SK-N-SH (cell line): ENCODE data around the gene PRKN. TPM values are rescaled to one million over a fixed set of nuclear protein-coding genes. Genes with fewer than 3 reads are reported as not detected.

Source experiments
- CTCF ChIA-PET: fragments of 300-600, 350-600 bp; formaldehyde crosslinking; extraction: SDS; loops from one replicate; lab custom pipeline; 2021; lab: Yijun Ruan, JAX
- POLR2A ChIA-PET: fragments of 350-600 bp; sonication (Branson Sonifier 250); formaldehyde crosslinking; extraction: SDS; loops from one replicate; lab custom pipeline; 2020; ENCODE audit warnings: antibody characterized with exemption, inconsistent platforms; lab: Yijun Ruan, JAX
- DNase-seq: peaks from one replicate; pipeline ENCODE4 v3.0.0; 2012
- H2AFZ ChIP-seq: fragments of 200-600 bp; sonication (generic); 2 replicates; pipeline ENCODE4 v1.8.1; 2016; ENCODE audit warnings: antibody characterized with exemption, mild to moderate bottlenecking, low read depth
- H3F3A ChIP-seq: fragments of 200-600 bp; sonication (generic); replicated peaks from 2 replicates; pipeline ENCODE3; 2016; ENCODE audit warnings: antibody characterized with exemption, mild to moderate bottlenecking; ENCODE audit not compliant: insufficient read depth
- H3K27ac ChIP-seq, 2 experiments: fragments of 200-500 bp in 1 of 2; fragments of 200-600 bp in 1 of 2; sonication (Bioruptor generic) in 1 of 2; sonication (generic), shearing (Covaris generic) in 1 of 2; 2 replicates each; pipeline versions ENCODE4 v1.5.1 to v1.6.1; 2014 to 2016; ENCODE audit warnings: low read depth in 2 of 2, inconsistent platforms in 1 of 2, low read length in 1 of 2, mild to moderate bottlenecking in 1 of 2, mixed read lengths in 1 of 2
- H3K27me3 ChIP-seq: fragments of 200-600 bp; sonication (generic), shearing (Covaris generic); 2 replicates; pipeline ENCODE4 v1.6.1; 2016; ENCODE audit warnings: mixed run types; ENCODE audit not compliant: insufficient read depth
- H3K36me3 ChIP-seq, 2 experiments: fragments of 200-500 bp in 1 of 2; fragments of 200-600 bp in 1 of 2; sonication (Bioruptor generic) in 1 of 2; sonication (generic) in 1 of 2; replicated peaks in 1 of 2; 2 replicates each; pipeline versions ENCODE3 to v1.5.1; 2014 to 2016; ENCODE audit warnings: low read length in 1 of 2, mild to moderate bottlenecking in 1 of 2; ENCODE audit not compliant: insufficient read depth in 2 of 2, control insufficient read depth in 1 of 2
- H3K4me1 ChIP-seq, 2 experiments: fragments of 200-500 bp in 1 of 2; fragments of 200-600 bp in 1 of 2; sonication (Bioruptor generic) in 1 of 2; sonication (generic), shearing (Covaris generic) in 1 of 2; 2 replicates each; pipeline versions ENCODE4 v1.5.1 to v1.6.1; 2014 to 2016; ENCODE audit warnings: low read depth in 1 of 2, low read length in 1 of 2, mixed run types in 1 of 2; ENCODE audit not compliant: insufficient read depth in 2 of 2, control insufficient read depth in 1 of 2
- H3K4me2 ChIP-seq: fragments of 200-600 bp; sonication (generic), shearing (Covaris generic); 2 replicates; pipeline ENCODE4 v1.6.1; 2017; ENCODE audit warnings: mixed run types
- H3K4me3 ChIP-seq, 2 experiments: fragments of 200-500 bp in 1 of 2; fragments of 200-600 bp in 1 of 2; sonication (Bioruptor generic) in 1 of 2; sonication (generic), shearing (Covaris generic) in 1 of 2; 2 replicates each; pipeline versions ENCODE4 v1.5.1 to v1.8.1; 2014 to 2016; ENCODE audit warnings: low read depth in 2 of 2, inconsistent platforms in 1 of 2, low read length in 1 of 2, mild to moderate bottlenecking in 1 of 2, mixed read lengths in 1 of 2, moderate library complexity in 1 of 2
- H3K79me2 ChIP-seq: fragments of 200-600 bp; sonication (generic); 2 replicates; pipeline ENCODE4 v1.8.1; 2017; ENCODE audit warnings: mild to moderate bottlenecking; ENCODE audit not compliant: insufficient read depth
- H3K9ac ChIP-seq: fragments of 200-600 bp; sonication (generic); 2 replicates; pipeline ENCODE4 v1.6.1; 2017; ENCODE audit warnings: mixed run types
- H3K9me2 ChIP-seq: fragments of 200-600 bp; sonication (generic); 2 replicates; pipeline ENCODE4 v1.6.1; 2017; ENCODE audit warnings: mixed run types
- H3K9me3 ChIP-seq: fragments of 200-600 bp; sonication (generic); 2 replicates; pipeline ENCODE4 v1.6.1; 2017; ENCODE audit warnings: mixed run types, mild to moderate bottlenecking, moderate library complexity
- H4K20me1 ChIP-seq: fragments of 200-600 bp; sonication (generic); 2 replicates; pipeline ENCODE4 v1.6.1; 2017; ENCODE audit warnings: mild to moderate bottlenecking, mixed run types; ENCODE audit not compliant: insufficient read depth
- JUND ChIP-seq: IDR thresholded peaks from 2 replicates; pipeline ENCODE4 v1.4.0; 2012
- MEF2A ChIP-seq: IDR thresholded peaks from 2 replicates; pipeline ENCODE4 v1.4.0; 2012; ENCODE audit warnings: low read depth, borderline replicate concordance
- NFIC ChIP-seq: IDR thresholded peaks from 2 replicates; pipeline ENCODE4 v1.4.0; 2012; ENCODE audit warnings: borderline replicate concordance
- NRF1 ChIP-seq: IDR thresholded peaks from 2 replicates; pipeline ENCODE4 v1.6.1; 2012; ENCODE audit warnings: low read depth, mild to moderate bottlenecking, low read length
- PBX3 ChIP-seq: IDR thresholded peaks from 2 replicates; pipeline ENCODE4; 2012
- RAD21 ChIP-seq: IDR thresholded peaks from 2 replicates; pipeline ENCODE4 v1.6.1; 2012; ENCODE audit warnings: mild to moderate bottlenecking, low read length
- REST ChIP-seq: IDR thresholded peaks from 2 replicates; pipeline ENCODE4 v1.6.1; 2012; ENCODE audit warnings: mild to moderate bottlenecking, low read depth, low read length, moderate library complexity
- RFX5 ChIP-seq: IDR thresholded peaks from 2 replicates; pipeline ENCODE4 v1.6.1; 2012; ENCODE audit warnings: mild to moderate bottlenecking, improper control_type of control experiment, low read length
- SIN3A ChIP-seq: IDR thresholded peaks from 2 replicates; pipeline ENCODE4 v1.6.1; 2012; ENCODE audit warnings: low read depth, mild to moderate bottlenecking, low read length, moderate library complexity, borderline replicate concordance
- TAF1 ChIP-seq: IDR thresholded peaks from 2 replicates; pipeline ENCODE4 v1.6.1; 2012; ENCODE audit warnings: low read depth, mild to moderate bottlenecking, low read length, moderate library complexity, borderline replicate concordance
- WGBS: methylation state at CpG from one replicate; pipeline ENCODE4 v1.1.6; 2017; ENCODE audit warnings: low lambda C conversion rate; 5-methylcytosine and 5-hydroxymethylcytosine counted together
- polyA plus RNA-seq, 3 experiments: library from polyadenylated mRNA; depleted of rRNA; stranded (reverse); fragments of >200 nt; gene quantifications; 2 replicates each; pipeline ENCODE4 v1.2.3, GENCODE V29; 2012

Gene PRKN
- polyA plus RNA-seq, 1 of the 3 experiments (the other 2 are of a cell fraction) = 0.76 TPM

- no peak for TF ChIP-seq TAF1
- TF ChIP-seq REST = no peak
Measured at GRCh38 chr6:162200945-162201690, 526.4 kb downstream of the PRKN start (continued).

- CTCF ChIA-PET = no interaction called here
- no peak for DNase-seq
- H3K79me2 ChIP-seq = no peaks in the 10 kb centered on the region
Measured at GRCh38 chr6:162200041-162200440, 527.5 kb downstream of the PRKN start.

GRCh38 chr6:162198925-162199324 lies 528.6 kb downstream of the PRKN start:
- 51% methylated on average over 3 of the region's 3 CpGs for whole genome bisulfite sequencing
- CTCF ChIA-PET = no interaction called here

More at GRCh38 chr6:162200041-162200440, 527.5 kb downstream of the PRKN start:
- no peak overlapping the region for H3K27ac ChIP-seq
- H3F3A ChIP-seq = no peaks in the 10 kb centered on the region
- no peak overlapping the region for H2AFZ ChIP-seq
- H3K4me1 ChIP-seq = peaks cover 0 to 5% of the 10 kb centered on the region in 2 experiments; a peak in 2 of 4 replicates
- TF ChIP-seq SIN3A (no peak), RAD21 (no peak), RFX5 (no peak), MEF2A (no peak), PBX3 (no peak), JUND (no peak)
- WGBS = 74% methylated on average over 9 of the region's 9 CpGs
- H3K4me3 ChIP-seq = no peak overlapping the region
- POLR2A ChIA-PET = no interaction called here
- H3K27me3 ChIP-seq = no peaks in the 10 kb centered on the region
- H3K9ac ChIP-seq = no peak overlapping the region
- no peaks in the 10 kb centered on the region for H3K9me3 ChIP-seq
- no peaks in the 10 kb centered on the region for H3K9me2 ChIP-seq
- no peaks in the 10 kb centered on the region for H4K20me1 ChIP-seq
- no peak overlapping the region for H3K4me2 ChIP-seq
- no peaks in the 10 kb centered on the region for H3K36me3 ChIP-seq

More at GRCh38 chr6:162198925-162199324, 528.6 kb downstream of the PRKN start:
- H4K20me1 ChIP-seq = no peaks in the 10 kb centered on the region
- no peaks in the 10 kb centered on the region for H3K9me3 ChIP-seq
- POLR2A ChIA-PET = no interaction called here
- TF ChIP-seq NRF1 (no peak), NFIC (no peak)
- no peaks in the 10 kb centered on the region for H3K9me2 ChIP-seq
- no peak overlapping the region for H2AFZ ChIP-seq
- H3K4me3 ChIP-seq = no peak overlapping the region
- H3K36me3 ChIP-seq = no peaks in the 10 kb centered on the region
- H3K9ac ChIP-seq = no peak overlapping the region
- no peak overlapping the region for H3K27ac ChIP-seq
- H3K79me2 ChIP-seq = no peaks in the 10 kb centered on the region
- H3K4me2 ChIP-seq = no peak overlapping the region
- H3K27me3 ChIP-seq = no peaks in the 10 kb centered on the region
- no peak for DNase-seq
- H3K4me1 ChIP-seq = peaks cover 0 to 9% of the 10 kb centered on the region in 2 experiments; a peak in 2 of 4 replicates
- H3F3A ChIP-seq = no peaks in the 10 kb centered on the region
